Keratinocyte (primary cell): ENCODE data around the gene MCEE. TPM values are rescaled to one million over a fixed set of nuclear protein-coding genes. Genes with fewer than 3 reads are reported as not detected.

ENCODE experiments used
- DNase-seq: peaks from one replicate; pipeline ENCODE4 v3.0.0-alpha.2; 2011; ENCODE audit warnings: low read depth, missing footprints, low spot score
- FAIRE-seq: peaks from 2 replicates; lab custom pipeline; 2011; peaks lifted over from hg19 to GRCh38; lab: Jason Lieb, UNC
- H2AFZ ChIP-seq: 2 replicates; pipeline ENCODE4 v1.6.0; 2012; ENCODE audit warnings: low read length, control low read depth, inconsistent platforms; ENCODE audit not compliant: control insufficient read depth
- H3K27ac ChIP-seq: 2 replicates; pipeline ENCODE4 v1.5.1; 2011; ENCODE audit warnings: low read length; ENCODE audit not compliant: control insufficient read depth, insufficient read depth
- H3K27me3 ChIP-seq: 3 replicates; pipeline ENCODE4 v1.6.0; 2011; ENCODE audit warnings: low read length; ENCODE audit not compliant: control insufficient read depth, insufficient read depth; ENCODE audit errors: extremely low read depth
- H3K36me3 ChIP-seq, 2 experiments: 2 replicates in 1 of 2; 3 replicates in 1 of 2; pipeline ENCODE4 v1.5.1; 2011; ENCODE audit warnings: low read length in 2 of 2, mild to moderate bottlenecking in 1 of 2; ENCODE audit not compliant: control insufficient read depth in 2 of 2, insufficient read depth in 2 of 2; ENCODE audit errors: extremely low read depth in 1 of 2
- H3K4me1 ChIP-seq: 3 replicates; pipeline ENCODE4 v1.5.1; 2011; ENCODE audit warnings: low read length; ENCODE audit not compliant: control insufficient read depth, insufficient read depth; ENCODE audit errors: extremely low read depth
- H3K4me2 ChIP-seq: 3 replicates; pipeline ENCODE4 v1.6.0; 2011; ENCODE audit warnings: low read depth, low read length; ENCODE audit not compliant: control insufficient read depth, insufficient read depth; ENCODE audit errors: extremely low read depth
- H3K4me3 ChIP-seq, 3 experiments: fragments of 200-600 bp in 1 of 3; sonication (generic) in 1 of 3; 2 replicates in 2 of 3; 3 replicates in 1 of 3; pipeline ENCODE4 v1.5.1; 2011 to 2016; ENCODE audit warnings: low read length in 3 of 3, mild to moderate bottlenecking in 3 of 3, control low read depth in 2 of 3, inconsistent platforms in 1 of 3, low read depth in 1 of 3, mixed read lengths in 1 of 3, mixed run types in 1 of 3, moderate library complexity in 1 of 3; ENCODE audit not compliant: control insufficient read depth in 2 of 3, insufficient read depth in 2 of 3; ENCODE audit errors: extremely low read depth in 1 of 3
- H3K79me2 ChIP-seq: 2 replicates; pipeline ENCODE4 v1.6.0; 2012; ENCODE audit warnings: low read length; ENCODE audit not compliant: control insufficient read depth, insufficient read depth
- H3K9ac ChIP-seq: 3 replicates; pipeline ENCODE4 v1.6.0; 2011; ENCODE audit warnings: low read length; ENCODE audit not compliant: control insufficient read depth, insufficient read depth; ENCODE audit errors: extremely low read depth
- H3K9me1 ChIP-seq: 3 replicates; pipeline ENCODE4 v1.6.0; 2011; ENCODE audit warnings: low read length; ENCODE audit not compliant: control insufficient read depth, insufficient read depth; ENCODE audit errors: extremely low read depth
- H3K9me3 ChIP-seq: 2 replicates; pipeline ENCODE4 v1.5.1; 2012; ENCODE audit warnings: low read depth, low read length; ENCODE audit not compliant: control insufficient read depth
- H4K20me1 ChIP-seq: 3 replicates; pipeline ENCODE4 v1.6.0; 2011; ENCODE audit warnings: low read length; ENCODE audit not compliant: control insufficient read depth, insufficient read depth; ENCODE audit errors: extremely low read depth
- CTCF ChIP-seq, 3 experiments: IDR thresholded peaks in 1 of 3; conservative IDR thresholded peaks in 1 of 3; optimal IDR thresholded peaks in 1 of 3; 2 replicates in 2 of 3; 3 replicates in 1 of 3; pipeline versions ENCODE3 to v1.5.1; 2011; ENCODE audit warnings: low read length in 3 of 3, mild to moderate bottlenecking in 3 of 3, moderate library complexity in 2 of 3, control low read depth in 1 of 3, inconsistent platforms in 1 of 3; ENCODE audit not compliant: insufficient read depth in 2 of 3; ENCODE audit errors: extremely low read depth in 1 of 3
- EZH2 ChIP-seq: IDR thresholded peaks from one replicate; pipeline ENCODE4 v1.6.1; 2012; ENCODE audit warnings: inconsistent platforms, mild to moderate bottlenecking, low read length, moderate library complexity
- dilution Hi-C: fragments of 300-500 bp; cut with MboI; formaldehyde crosslinking; loops from one replicate; pipeline ENCODE4 v1.7.0; 2020; ENCODE audit warnings: low sequenced_read_pairs; ENCODE audit not compliant: extremely low pct_ligation_motif_present
- polyA plus RNA-seq, 5 experiments: library from polyadenylated mRNA; depleted of rRNA in 3 of 5; stranded (reverse) in 3 of 5; stranded (forward) in 1 of 5; unstranded in 1 of 5; fragments of >200 nt; gene quantifications; 1 replicate in 1 of 5; 2 replicates in 3 of 5; 3 replicates in 1 of 5; pipeline versions ENCODE4 v1.2.1 to v1.2.3, GENCODE V29; 2011 to 2012; ENCODE audit warnings: missing spikeins in 2 of 5, low read depth in 1 of 5, low replicate concordance in 1 of 5

Gene MCEE
- polyA plus RNA-seq, 1 donor (not counting 4 experiments of a cell fraction or from before 2014, with no cell fraction given), result 7.4 TPM

- no peak for TF ChIP-seq EZH2
- no peak for TF ChIP-seq CTCF (optimal IDR thresholded peaks at IDR 0.05 in 1 of 3, IDR thresholded peaks at IDR 0.05 in 1 of 3, conservative IDR thresholded peaks at IDR 0.05 in 1 of 3; ENCODE audit: extremely low read depth in 1 of 3, insufficient read depth in 2 of 3, low read length in 3 of 3)
- Histone ChIP-seq H3K4me3 (no peak overlapping the region), H3K4me2 (no peak overlapping the region), H3K9me3 (no peaks in the 10 kb centered on the region), H3K79me2 (peaks cover 13% of the 10 kb centered on the region), H3K9ac (no peak overlapping the region), H3K4me1 (peaks cover 30% of the 10 kb centered on the region), H3K36me3 (peaks cover 10 to 25% of the 10 kb centered on the region in 2 experiments), H3K27me3 (no peaks in the 10 kb centered on the region), H3K9me1 (peaks cover 3% of the 10 kb centered on the region), H3K27ac (no peak overlapping the region), H2AFZ (no peak overlapping the region), H4K20me1 (no peaks in the 10 kb centered on the region)
- FAIRE-seq (no peak), DNase-seq (no peak)
- dilution Hi-C loops, result no loop called here
These were observed 55.1 kb downstream of the MCEE start for GRCh38 chr2:71074893-71075395.

- no peaks in the 10 kb centered on the region for H4K20me1 ChIP-seq
- peaks cover 10 to 23% of the 10 kb centered on the region in 2 experiments for H3K36me3 ChIP-seq
- no peak overlapping the region for H3K4me2 ChIP-seq
- H3K4me1 ChIP-seq, result peaks cover 42% of the 10 kb centered on the region
- no peaks in the 10 kb centered on the region for H3K9me3 ChIP-seq
- H3K27me3 ChIP-seq, result no peaks in the 10 kb centered on the region
- FAIRE-seq (no peak), DNase-seq (no peak)
- no peak for TF ChIP-seq CTCF (optimal IDR thresholded peaks at IDR 0.05 in 1 of 3, IDR thresholded peaks at IDR 0.05 in 1 of 3, conservative IDR thresholded peaks at IDR 0.05 in 1 of 3; ENCODE audit: extremely low read depth in 1 of 3, insufficient read depth in 2 of 3, low read length in 3 of 3)
- TF ChIP-seq EZH2, result no peak
- H3K4me3 ChIP-seq, result no peak overlapping the region
- peaks cover 4% of the 10 kb centered on the region for H3K9me1 ChIP-seq
- no peak overlapping the region for H2AFZ ChIP-seq
- H3K79me2 ChIP-seq, result peaks cover 16% of the 10 kb centered on the region
- no peak overlapping the region for H3K27ac ChIP-seq
- dilution Hi-C loops, result no loop called here
- H3K9ac ChIP-seq, result no peak overlapping the region
These were observed 56.6 kb downstream of the MCEE start for GRCh38 chr2:71073475-71073874.
